GM12892 (cell line): Measurements from ENCODE around the gene ICOS.

Experiments
- DNase-seq: peaks from one replicate; pipeline ENCODE4 v3.0.0; 2011; ENCODE audit not compliant: insufficient read length
- FAIRE-seq: peaks from 2 replicates; lab custom pipeline; 2011; peaks lifted over from hg19 to GRCh38; lab: Jason Lieb, UNC
- POLR2A ChIP-seq: IDR thresholded peaks from 2 replicates; pipeline ENCODE4 v1.6.1; 2011; ENCODE audit warnings: low read depth, low read length, control low read depth
- POLR2AphosphoS5 ChIP-seq: IDR thresholded peaks from 2 replicates; pipeline ENCODE4 v1.6.1; 2011; ENCODE audit warnings: low read depth, low read length, control low read depth
- TAF1 ChIP-seq: IDR thresholded peaks from 2 replicates; pipeline ENCODE4 v1.6.1; 2011; ENCODE audit warnings: low read depth, mild to moderate bottlenecking, control low read depth, low read length, borderline replicate concordance

Gene ICOS

DNA sequence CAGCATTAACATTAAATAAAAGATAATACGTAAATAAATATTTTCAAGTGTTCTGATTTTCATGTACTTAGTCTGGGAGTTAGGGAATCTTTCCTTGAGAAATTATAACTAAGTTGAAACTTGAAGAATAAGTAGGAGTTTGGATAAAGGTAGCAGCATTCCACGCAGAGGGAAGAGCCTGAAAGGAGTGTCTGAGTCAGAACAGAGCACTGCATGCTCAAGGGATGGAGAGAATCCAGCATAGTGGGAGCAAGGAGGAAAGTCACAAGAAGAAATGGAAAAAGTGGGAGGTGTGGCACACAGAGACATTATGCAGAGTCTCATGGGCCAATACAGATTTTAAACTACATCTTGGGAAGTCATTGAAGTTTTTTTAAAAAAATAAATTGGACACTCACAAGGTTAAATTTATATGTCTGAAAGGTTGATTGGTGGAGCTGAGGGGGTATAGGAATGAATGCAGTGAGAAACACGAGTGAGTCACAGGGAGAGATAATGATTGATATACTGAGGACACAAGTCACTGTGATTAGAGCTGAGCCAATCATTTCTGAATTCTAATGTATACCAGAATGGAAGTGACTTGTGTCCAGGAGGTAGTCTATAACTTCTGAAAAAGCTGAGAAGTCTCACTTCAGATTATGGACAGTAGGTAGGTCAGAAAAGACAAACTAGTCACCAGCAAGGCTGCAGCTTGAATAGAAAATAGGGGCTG lies 66.9 kb downstream of the ICOS start:
- no peak for TF ChIP-seq POLR2AphosphoS5
- no peak for TF ChIP-seq TAF1
- TF ChIP-seq POLR2A, result no peak
- no peak for FAIRE-seq
- DNase-seq, result no peak

DNA sequence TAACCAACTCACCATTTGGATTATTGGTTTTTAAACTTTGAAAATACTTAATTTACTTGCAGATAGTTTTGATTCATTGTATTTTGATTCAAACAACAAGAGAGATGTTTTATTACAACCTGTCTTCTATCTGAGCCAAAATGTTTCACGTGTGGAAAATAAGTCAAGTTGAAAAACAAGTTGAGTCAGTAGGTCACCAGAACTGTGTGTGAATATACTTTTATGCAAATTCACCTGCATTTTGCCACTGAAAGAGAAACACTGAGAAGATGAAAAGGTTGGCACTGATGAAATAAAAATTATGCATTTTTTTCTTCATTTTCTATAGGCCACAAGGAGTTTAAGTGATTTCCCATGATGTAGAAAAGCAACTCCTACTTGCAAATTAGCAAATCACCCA lies 68.3 kb downstream of the ICOS start:
- TF ChIP-seq POLR2AphosphoS5, result no peak
- no peak for TF ChIP-seq TAF1
- TF ChIP-seq POLR2A, result no peak
- FAIRE-seq (no peak), DNase-seq (no peak)

DNA sequence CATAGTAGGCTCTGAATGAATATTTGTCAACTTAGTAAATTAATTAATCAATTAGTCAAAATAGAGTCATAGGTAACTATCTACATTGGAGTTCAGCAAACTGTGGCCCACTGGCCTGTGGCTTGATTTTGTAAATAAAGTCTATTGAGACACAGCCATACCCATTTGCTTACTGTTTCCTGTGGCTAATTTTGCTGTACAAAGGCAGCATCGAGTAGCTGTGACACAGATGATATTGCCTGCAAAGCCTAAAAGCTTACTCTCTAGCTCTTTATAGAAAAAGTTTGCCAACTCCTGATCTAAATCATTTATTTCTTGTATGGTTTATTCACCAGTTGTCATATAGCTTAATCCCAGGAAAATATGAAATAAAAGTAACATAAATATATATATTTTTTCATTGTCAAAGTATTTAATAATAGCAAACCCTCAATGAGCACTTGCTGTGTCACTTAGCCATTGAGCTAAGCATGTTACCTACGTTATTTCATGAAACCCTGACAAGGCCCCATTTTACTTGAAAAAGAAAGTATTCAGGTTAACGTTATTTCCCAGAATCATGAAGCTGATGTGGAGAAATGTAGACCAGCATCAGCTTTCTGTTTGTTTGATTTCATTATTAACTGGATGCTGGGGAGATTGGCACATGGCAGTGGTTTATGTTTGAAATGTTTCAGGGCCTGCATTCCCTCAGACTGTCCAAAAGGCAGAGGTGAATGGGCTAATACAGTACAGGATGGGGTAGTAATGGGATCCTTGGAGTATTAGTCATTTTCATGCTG lies 69.6 kb downstream of the ICOS start:
- TF ChIP-seq TAF1 (no peak), POLR2A (no peak), POLR2AphosphoS5 (no peak)
- FAIRE-seq (no peak), DNase-seq (no peak)

DNA sequence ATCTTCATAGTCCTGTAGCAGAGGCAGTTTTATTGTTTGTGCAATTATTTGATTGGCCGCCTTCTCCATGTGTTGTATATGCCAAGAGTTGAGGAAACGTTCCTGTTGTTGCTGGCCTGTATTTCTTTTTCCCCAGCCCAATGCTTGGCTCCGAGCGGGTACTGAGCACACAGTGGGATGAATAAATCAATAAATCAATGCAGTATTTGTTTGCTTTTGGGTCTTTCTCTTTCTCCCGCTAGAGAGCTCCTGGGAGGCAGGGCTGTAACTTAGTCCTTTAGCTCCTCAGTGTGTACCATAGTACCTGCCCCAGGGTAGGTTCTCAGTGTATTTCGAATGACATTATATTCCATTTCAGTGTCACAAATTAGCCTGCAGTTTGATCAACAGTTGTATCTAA lies 71.8 kb downstream of the ICOS start:
- no peak for TF ChIP-seq TAF1
- no peak for TF ChIP-seq POLR2A
- TF ChIP-seq POLR2AphosphoS5, result no peak

GRCh38 chr2:204010628-204011560 lies 74.3 kb downstream of the ICOS start:
- no peak for DNase-seq
- FAIRE-seq, result no peak
- TF ChIP-seq POLR2AphosphoS5 (no peak), TAF1 (no peak), POLR2A (no peak)

More for the DNA sequence above, 71.8 kb downstream of the ICOS start:
- FAIRE-seq (no peak), DNase-seq (no peak)
